ENCODE results near the gene VIT. TPM values are rescaled to one million over a fixed set of nuclear protein-coding genes. Genes with fewer than 3 reads are reported as not detected.

The VIT gene
- total and polyA plus RNA-seq, 8 donors = 0.06 to 1.1 (median 0.13) TPM; not detected in 1

GRCh38 chr2:36854241-36854640 is 157.7 kb downstream of the VIT start:
- no peak for TF ChIP-seq CTCF (IDR thresholded peaks at IDR 0.05)
- ATAC-seq = no peak
- Histone ChIP-seq H3K36me3 (peaks cover 0 to 69% of the 10 kb centered on the region in 2 donors), H3K4me3 (no peak overlapping the region), H3K9me3 (no peaks in the 10 kb centered on the region), H3K4me1 (no peaks in the 10 kb centered on the region), H3K27ac (no peak overlapping the region), H3K27me3 (no peaks in the 10 kb centered on the region)
- intact Hi-C loops (cut with DNase I) = no loop called here
- no peak for DNase-seq

GRCh38 chr2:36855429-36855828 is 158.9 kb downstream of the VIT start:
- intact Hi-C loops (cut with DNase I) = no loop called here
- H3K4me1 ChIP-seq = no peaks in the 10 kb centered on the region
- H3K27me3 ChIP-seq = no peaks in the 10 kb centered on the region
- DNase-seq = no peak
- H3K36me3 ChIP-seq = peaks cover 0 to 69% of the 10 kb centered on the region in 2 donors
- H3K4me3 ChIP-seq = no peak overlapping the region
- H3K9me3 ChIP-seq = no peaks in the 10 kb centered on the region
- ATAC-seq = no peak
- no peak for TF ChIP-seq CTCF (IDR thresholded peaks at IDR 0.05)
- H3K27ac ChIP-seq = no peak overlapping the region

GRCh38 chr2:36857713-36858112 is 161.2 kb downstream of the VIT start:
- peaks cover 0 to 57% of the 10 kb centered on the region in 2 donors for H3K36me3 ChIP-seq
- ATAC-seq (no peak), DNase-seq (no peak)
- H3K4me3 ChIP-seq = no peak overlapping the region
- H3K4me1 ChIP-seq = no peaks in the 10 kb centered on the region
- intact Hi-C loops (cut with DNase I) = no loop called here
- no peak for TF ChIP-seq CTCF (IDR thresholded peaks at IDR 0.05)
- H3K27ac ChIP-seq = no peak overlapping the region
- no peaks in the 10 kb centered on the region for H3K27me3 ChIP-seq
- H3K9me3 ChIP-seq = no peaks in the 10 kb centered on the region

- Histone ChIP-seq H3K27ac (no peak overlapping the region), H3K36me3 (peaks cover 0 to 54% of the 10 kb centered on the region in 2 donors), H3K27me3 (no peaks in the 10 kb centered on the region), H3K9me3 (no peaks in the 10 kb centered on the region), H3K4me1 (no peaks in the 10 kb centered on the region), H3K4me3 (no peak overlapping the region)
- DNase-seq = no peak
- no peak for TF ChIP-seq CTCF (IDR thresholded peaks at IDR 0.05)
- intact Hi-C loops (cut with DNase I) = no loop called here
- no peak for ATAC-seq
Observed at GRCh38 chr2:36858551-36859365, 162.3 kb downstream of the VIT start.

GRCh38 chr2:36859366-36859792 is 162.9 kb downstream of the VIT start:
- DNase-seq = no peak
- TF ChIP-seq CTCF (IDR thresholded peaks at IDR 0.05) = no peak
- Histone ChIP-seq H3K4me1 (no peaks in the 10 kb centered on the region), H3K27me3 (no peaks in the 10 kb centered on the region), H3K9me3 (no peaks in the 10 kb centered on the region), H3K27ac (no peak overlapping the region), H3K4me3 (no peak overlapping the region), H3K36me3 (peaks cover 0 to 60% of the 10 kb centered on the region in 2 donors)
- ATAC-seq = no peak
- intact Hi-C loops (cut with DNase I) = no loop called here
